ENCODE results near the gene VAV1. TPM values are rescaled to one million over a fixed set of nuclear protein-coding genes. Genes with fewer than 3 reads are reported as not detected.
A peak's percentile ranks its signal among the peaks of the same experiment; 100 is the strongest.

Gene VAV1
- total RNA-seq, 1 donor from 2014 or later, result not detected

GRCh38 chr19:6861683-6862286 lies 89.3 kb downstream of the VAV1 start:
- no peak overlapping the region for H3K4me3 Mint-ChIP-seq (ENCODE audit: low read depth)
- no peaks in the 10 kb centered on the region for H3K9me3 Mint-ChIP-seq (ENCODE audit: low read depth)

GRCh38 chr19:6862673-6863078 lies 90.2 kb downstream of the VAV1 start:
- peaks cover 15% of the 10 kb centered on the region for H3K27me3 Mint-ChIP-seq
- H3K9me3 Mint-ChIP-seq (ENCODE audit: low read depth), result no peaks in the 10 kb centered on the region
- peak; percentile 70 for DNase-seq (ENCODE audit: low spot score, unreplicated experiment)
- H3K27ac Mint-ChIP-seq, result peak overlapping the region; percentile 18
- H3K4me1 Mint-ChIP-seq (ENCODE audit: low read depth), result peaks cover 4% of the 10 kb centered on the region
- no peaks in the 10 kb centered on the region for H3K36me3 Mint-ChIP-seq (ENCODE audit: insufficient read depth)
- peak; percentile 83 for TF ChIP-seq CTCF (IDR thresholded peaks at IDR 0.05; ENCODE audit: unreplicated experiment)
- peak overlapping the region; percentile 66 for H3K4me3 Mint-ChIP-seq (ENCODE audit: low read depth)

More at GRCh38 chr19:6861683-6862286, 89.3 kb downstream of the VAV1 start:
- H3K36me3 Mint-ChIP-seq (ENCODE audit: insufficient read depth), result no peaks in the 10 kb centered on the region
- peaks cover 4% of the 10 kb centered on the region for H3K4me1 Mint-ChIP-seq (ENCODE audit: low read depth)
- TF ChIP-seq CTCF (IDR thresholded peaks at IDR 0.05; ENCODE audit: unreplicated experiment), result no peak
- H3K27me3 Mint-ChIP-seq, result peaks cover 14% of the 10 kb centered on the region
- no peak for DNase-seq (ENCODE audit: low spot score, unreplicated experiment)
- peak overlapping the region; percentile 18 for H3K27ac Mint-ChIP-seq

DNA sequence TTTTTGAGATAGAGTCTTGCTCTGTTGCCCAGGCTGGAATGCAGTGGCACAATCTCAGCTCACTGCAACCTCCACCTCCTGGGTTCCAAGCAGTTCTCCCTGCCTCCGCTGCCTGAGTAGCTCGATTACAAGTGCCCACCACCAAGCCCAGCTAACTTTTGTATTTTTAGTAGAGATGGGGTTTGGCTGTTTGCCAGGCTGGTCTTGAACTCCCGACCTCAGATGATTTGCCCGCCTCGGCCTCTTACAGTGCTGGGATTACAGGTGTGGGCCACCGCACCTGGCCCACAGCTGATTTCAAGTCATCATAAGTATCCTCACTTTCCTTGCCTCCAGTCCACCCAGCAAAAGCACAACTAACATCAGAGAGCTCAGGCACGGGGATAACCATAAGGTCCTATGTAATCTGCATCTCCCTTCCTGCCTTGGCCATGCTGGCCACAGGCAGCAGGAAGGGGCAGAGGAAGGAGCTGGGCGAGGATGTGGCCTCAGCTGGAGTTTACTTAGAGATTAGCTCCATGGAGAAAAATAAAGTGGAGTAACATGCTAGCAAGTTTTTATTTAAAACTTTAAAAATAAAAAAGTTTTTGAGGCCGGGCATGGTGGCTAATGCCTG lies 91.9 kb downstream of the VAV1 start:
- Mint-ChIP-seq H3K9me3 (ENCODE audit: low read depth) (no peaks in the 10 kb centered on the region), H3K27me3 (peaks cover 20% of the 10 kb centered on the region), H3K4me1 (ENCODE audit: low read depth) (peaks cover 4% of the 10 kb centered on the region), H3K36me3 (ENCODE audit: insufficient read depth) (no peaks in the 10 kb centered on the region), H3K27ac (no peak overlapping the region), H3K4me3 (ENCODE audit: low read depth) (no peak overlapping the region)
- TF ChIP-seq CTCF (IDR thresholded peaks at IDR 0.05; ENCODE audit: unreplicated experiment), result no peak
- DNase-seq (ENCODE audit: low spot score, unreplicated experiment), result no peak

DNA sequence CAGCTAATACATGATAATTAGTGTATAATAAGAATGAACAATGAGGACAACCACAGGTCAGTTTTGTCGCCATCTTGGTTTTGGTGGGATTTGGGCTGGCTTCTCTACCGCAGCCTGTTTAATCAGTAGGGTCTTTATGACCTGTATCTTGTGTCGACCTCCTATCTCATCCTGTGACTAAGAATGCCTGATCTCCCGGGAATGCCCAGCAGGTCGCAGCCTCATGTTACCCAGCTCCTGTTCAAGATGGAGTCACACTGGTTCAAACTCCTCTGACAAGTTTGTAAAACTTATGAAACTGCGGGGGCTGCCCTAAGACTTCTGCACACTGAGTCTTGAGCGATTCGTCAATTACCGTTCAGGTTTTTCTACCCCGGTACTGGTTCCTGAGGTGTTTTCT lies 93.3 kb downstream of the VAV1 start:
- no peaks in the 10 kb centered on the region for H3K36me3 Mint-ChIP-seq (ENCODE audit: insufficient read depth)
- peaks cover 20% of the 10 kb centered on the region for H3K27me3 Mint-ChIP-seq
- no peak for DNase-seq (ENCODE audit: low spot score, unreplicated experiment)
- H3K9me3 Mint-ChIP-seq (ENCODE audit: low read depth), result peaks cover 3% of the 10 kb centered on the region
- TF ChIP-seq CTCF (IDR thresholded peaks at IDR 0.05; ENCODE audit: unreplicated experiment), result no peak
- no peak overlapping the region for H3K27ac Mint-ChIP-seq
- H3K4me1 Mint-ChIP-seq (ENCODE audit: low read depth), result peaks cover 4% of the 10 kb centered on the region
- H3K4me3 Mint-ChIP-seq (ENCODE audit: low read depth), result no peak overlapping the region

DNA sequence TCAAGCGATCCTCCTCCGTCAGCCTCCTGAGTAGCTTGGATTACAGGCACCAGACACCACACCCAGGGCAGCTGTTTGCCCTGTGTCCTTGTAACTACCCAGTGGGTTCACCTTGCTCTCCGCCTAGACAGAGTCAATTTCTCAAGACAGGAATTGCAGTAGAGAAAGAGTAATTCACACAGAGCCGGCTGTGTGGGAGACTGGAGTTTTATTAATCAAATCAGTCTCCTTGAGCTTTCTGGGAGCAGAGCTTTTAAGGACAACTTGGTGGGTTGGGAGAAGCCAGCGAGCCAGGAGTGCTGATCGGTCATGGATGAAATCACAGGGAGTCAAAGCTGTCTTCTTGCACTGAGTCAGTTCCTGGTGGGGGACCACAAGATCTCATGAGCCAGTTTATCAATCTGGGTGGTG lies 94.2 kb downstream of the VAV1 start:
- Mint-ChIP-seq H3K4me1 (ENCODE audit: low read depth) (peaks cover 4% of the 10 kb centered on the region), H3K27me3 (peaks cover 20% of the 10 kb centered on the region), H3K9me3 (ENCODE audit: low read depth) (peaks cover 7% of the 10 kb centered on the region), H3K27ac (no peak overlapping the region), H3K36me3 (ENCODE audit: insufficient read depth) (no peaks in the 10 kb centered on the region), H3K4me3 (ENCODE audit: low read depth) (no peak overlapping the region)
- TF ChIP-seq CTCF (IDR thresholded peaks at IDR 0.05; ENCODE audit: unreplicated experiment), result no peak
- no peak for DNase-seq (ENCODE audit: low spot score, unreplicated experiment)

All from progenitor cell of endocrine pancreas (in vitro differentiated cells).